H1 (cell line): ENCODE results near the gene TCF7L2. TPM values are rescaled to one million over a fixed set of nuclear protein-coding genes. Genes with fewer than 3 reads are reported as not detected.

Experiments
- CTCF ChIA-PET: fragments of 300-600 bp; sonication (Branson Sonifier 250); formaldehyde crosslinking; loops from one replicate; lab custom pipeline; 2021; ENCODE audit not compliant: partially characterized antibody; lab: Charles Lee
- POLR2A ChIA-PET: fragments of 300-600 bp; sonication (Branson Sonifier 250); formaldehyde crosslinking; loops from one replicate; lab custom pipeline; 2021; ENCODE audit warnings: inconsistent platforms; ENCODE audit not compliant: partially characterized antibody; lab: Charles Lee
- DNase-seq, 2 experiments: peaks; one replicate each; pipeline versions ENCODE4 v3.0.0 to v3.0.0-alpha.2; 2010 to 2022; ENCODE audit warnings: low spot score in 2 of 2, low read depth in 1 of 2, mixed read lengths in 1 of 2
- FAIRE-seq: peaks from 2 replicates; lab custom pipeline; 2011; peaks lifted over from hg19 to GRCh38; lab: Jason Lieb, UNC
- H2AFZ ChIP-seq: 2 replicates; pipeline ENCODE4 v1.8.1; 2012; ENCODE audit warnings: low read length, inconsistent platforms
- H2AK5ac ChIP-seq: 2 replicates; pipeline ENCODE4 v1.6.1; 2013; ENCODE audit warnings: low read depth, low read length
- H2BK120ac ChIP-seq: replicated peaks from 2 replicates; pipeline ENCODE3; 2013; ENCODE audit warnings: low read depth, low read length, inconsistent platforms
- H2BK12ac ChIP-seq: 2 replicates; pipeline ENCODE4 v1.6.1; 2013; ENCODE audit warnings: low read depth, low read length
- H2BK15ac ChIP-seq: 2 replicates; pipeline ENCODE4 v1.6.1; 2013; ENCODE audit warnings: low read length
- H2BK20ac ChIP-seq: 2 replicates; pipeline ENCODE4 v1.6.1; 2013; ENCODE audit warnings: low read length
- H2BK5ac ChIP-seq: 2 replicates; pipeline ENCODE4 v1.6.1; 2013; ENCODE audit warnings: low read depth, low read length
- H3K14ac ChIP-seq: 2 replicates; pipeline ENCODE4 v1.6.1; 2013; ENCODE audit warnings: inconsistent platforms; ENCODE audit not compliant: insufficient read length
- H3K18ac ChIP-seq: 2 replicates; pipeline ENCODE4 v1.6.1; 2013; ENCODE audit warnings: low read length; ENCODE audit errors: extremely low read depth
- H3K23ac ChIP-seq: 2 replicates; pipeline ENCODE4 v1.6.1; 2013; ENCODE audit warnings: inconsistent platforms; ENCODE audit not compliant: insufficient read length
- H3K23me2 ChIP-seq: 2 replicates; pipeline ENCODE4 v1.6.1; 2013; ENCODE audit warnings: low read depth, low read length
- H3K27ac ChIP-seq: 2 replicates; pipeline ENCODE4 v1.6.1; 2011; ENCODE audit warnings: low read depth, low read length, inconsistent platforms
- H3K27me3 ChIP-seq, 4 experiments: replicated peaks in 1 of 4; 1 replicate in 1 of 4; 2 replicates in 3 of 4; pipeline versions ENCODE4 v1.6.1 to v1.8.1; 2011 to 2013; ENCODE audit warnings: low read length in 3 of 4, mild to moderate bottlenecking in 3 of 4, inconsistent platforms in 2 of 4, mixed read lengths in 2 of 4, moderate library complexity in 1 of 4; ENCODE audit not compliant: control insufficient read depth in 3 of 4, insufficient read depth in 3 of 4; ENCODE audit errors: extremely low read depth in 1 of 4
- H3K36me3 ChIP-seq, 4 experiments: 2 replicates each; pipeline versions ENCODE4 v1.6.1 to v1.8.1; 2011 to 2013; ENCODE audit warnings: mild to moderate bottlenecking in 4 of 4, low read length in 3 of 4, moderate library complexity in 2 of 4, control low read depth in 1 of 4, inconsistent platforms in 1 of 4; ENCODE audit not compliant: insufficient read depth in 4 of 4, control insufficient read depth in 2 of 4
- H3K4ac ChIP-seq: replicated peaks from 2 replicates; pipeline ENCODE3; 2013; ENCODE audit warnings: low read length, low read depth, mixed read lengths, inconsistent platforms; ENCODE audit not compliant: insufficient read length
- H3K4me1 ChIP-seq, 4 experiments: replicated peaks in 1 of 4; 1 replicate in 1 of 4; 2 replicates in 3 of 4; pipeline versions ENCODE4 v1.6.1 to v1.8.1; 2011 to 2013; ENCODE audit warnings: low read length in 3 of 4, inconsistent platforms in 2 of 4, mixed read lengths in 1 of 4; ENCODE audit not compliant: insufficient read depth in 4 of 4, control insufficient read depth in 3 of 4
- H3K4me2 ChIP-seq, 2 experiments: 2 replicates each; pipeline versions ENCODE4 v1.6.1 to v1.8.1; 2011 to 2013; ENCODE audit warnings: low read depth in 2 of 2, low read length in 2 of 2, control low read depth in 1 of 2, inconsistent platforms in 1 of 2, mild to moderate bottlenecking in 1 of 2; ENCODE audit not compliant: insufficient read depth in 1 of 2
- H3K4me3 ChIP-seq, 4 experiments: fragments of 200-600, 300-600 bp in 1 of 4; sonication (generic), shearing (Covaris generic), sonication (Bioruptor Twin) in 1 of 4; 2 replicates each; pipeline versions ENCODE4 v1.5.1 to v1.8.1; 2011 to 2016; ENCODE audit warnings: low read length in 4 of 4, low read depth in 3 of 4, control low read depth in 2 of 4, inconsistent platforms in 2 of 4, mild to moderate bottlenecking in 2 of 4, mixed read lengths in 1 of 4, moderate library complexity in 1 of 4; ENCODE audit not compliant: insufficient read depth in 2 of 4; ENCODE audit errors: extremely low read depth in 1 of 4
- H3K56ac ChIP-seq: replicated peaks from 2 replicates; pipeline ENCODE3; 2013; ENCODE audit warnings: low read depth, mild to moderate bottlenecking, mixed read lengths, low read length, inconsistent platforms; ENCODE audit not compliant: insufficient read length
- H3K79me1 ChIP-seq: 2 replicates; pipeline ENCODE4 v1.6.1; 2013; ENCODE audit warnings: low read depth, low read length, control low read depth
- H3K79me2 ChIP-seq, 2 experiments: 2 replicates each; pipeline versions ENCODE4 v1.6.1 to v1.8.1; 2012 to 2013; ENCODE audit warnings: low read length in 2 of 2, mild to moderate bottlenecking in 2 of 2, inconsistent platforms in 1 of 2; ENCODE audit not compliant: insufficient read depth in 2 of 2, control insufficient read depth in 1 of 2
- H3K9ac ChIP-seq, 4 experiments: replicated peaks in 1 of 4; 1 replicate in 1 of 4; 2 replicates in 3 of 4; pipeline versions ENCODE4 v1.6.1 to v1.8.1; 2011 to 2013; ENCODE audit warnings: low read depth in 3 of 4, low read length in 3 of 4, control low read depth in 2 of 4, mild to moderate bottlenecking in 2 of 4, moderate library complexity in 2 of 4, inconsistent platforms in 1 of 4; ENCODE audit errors: extremely low read depth in 1 of 4
- H3K9me3 ChIP-seq, 2 experiments: 2 replicates each; pipeline versions ENCODE4 v1.6.1 to v1.8.1; 2012 to 2013; ENCODE audit warnings: mild to moderate bottlenecking in 2 of 2, moderate library complexity in 2 of 2, control low read depth in 1 of 2, inconsistent platforms in 1 of 2, low read depth in 1 of 2, low read length in 1 of 2, mixed read lengths in 1 of 2; ENCODE audit not compliant: insufficient read depth in 2 of 2
- H4K20me1 ChIP-seq, 2 experiments: replicated peaks in 1 of 2; 2 replicates each; pipeline versions ENCODE3 to v1.8.1; 2011 to 2013; ENCODE audit warnings: inconsistent platforms in 2 of 2, low read length in 2 of 2, mild to moderate bottlenecking in 1 of 2; ENCODE audit not compliant: insufficient read depth in 2 of 2, control insufficient read depth in 1 of 2
- H4K5ac ChIP-seq: 2 replicates; pipeline ENCODE4 v1.6.1; 2013; ENCODE audit warnings: low read length, low read depth, mixed read lengths, inconsistent platforms; ENCODE audit not compliant: insufficient read length
- H4K8ac ChIP-seq: 2 replicates; pipeline ENCODE4 v1.8.0; 2013; ENCODE audit warnings: mild to moderate bottlenecking, moderate library complexity, low read length, inconsistent platforms; ENCODE audit not compliant: insufficient read depth; ENCODE audit errors: extremely low read depth
- H4K91ac ChIP-seq: replicated peaks from 2 replicates; pipeline ENCODE3; 2013; ENCODE audit warnings: low read length, mixed read lengths, inconsistent platforms; ENCODE audit not compliant: insufficient read length
- ATF2 ChIP-seq: IDR thresholded peaks from 2 replicates; pipeline ENCODE4 v1.6.1; 2012; ENCODE audit warnings: low read length, inconsistent platforms
- EGR1 ChIP-seq: IDR thresholded peaks from 2 replicates; pipeline ENCODE4 v1.6.1; 2011; ENCODE audit warnings: low read depth, low read length, borderline replicate concordance
- GTF2F1 ChIP-seq: IDR thresholded peaks from 2 replicates; pipeline ENCODE4 v1.6.1; 2012; ENCODE audit warnings: low read depth, low read length, improper control_type of control experiment, borderline replicate concordance
- KDM4A ChIP-seq: IDR thresholded peaks from one replicate; pipeline ENCODE4 v1.7.1; 2012; ENCODE audit warnings: low read depth, mild to moderate bottlenecking, moderate library complexity, low read length, inconsistent platforms; ENCODE audit not compliant: severe bottlenecking
- NRF1 ChIP-seq: IDR thresholded peaks from 2 replicates; pipeline ENCODE4 v1.6.1; 2011; ENCODE audit warnings: mild to moderate bottlenecking, low read depth, low read length, improper control_type of control experiment
- RXRA ChIP-seq: IDR thresholded peaks from 2 replicates; pipeline ENCODE4 v1.6.1; 2011; ENCODE audit warnings: low read depth, mild to moderate bottlenecking, low read length, moderate library complexity; ENCODE audit not compliant: insufficient read depth
- SAP30 ChIP-seq: fragments of 300-600 bp; sonication (generic); IDR thresholded peaks from 2 replicates; pipeline ENCODE4 v1.7.1; 2012; ENCODE audit warnings: low read length, moderate library complexity, mild to moderate bottlenecking, inconsistent platforms; ENCODE audit not compliant: insufficient read depth, insufficient replicate concordance
- SIRT6 ChIP-seq: IDR thresholded peaks from one replicate; pipeline ENCODE4 v1.7.1; 2012; ENCODE audit warnings: low read length, inconsistent platforms
- TAF1 ChIP-seq: IDR thresholded peaks from 2 replicates; pipeline ENCODE4 v1.6.1; 2011; ENCODE audit warnings: mild to moderate bottlenecking, low read depth, low read length
- TEAD4 ChIP-seq: IDR thresholded peaks from 2 replicates; pipeline ENCODE4 v1.6.1; 2012; ENCODE audit warnings: low read depth, low read length, inconsistent platforms, mixed read lengths
- WGBS, 2 experiments: shearing (Covaris generic) in 1 of 2; methylation state at CpG; one replicate each; pipeline versions ENCODE4 v1.1.6 to v1.1.7; 2013 to 2015; ENCODE audit warnings: low lambda C conversion rate in 2 of 2, mixed read lengths in 2 of 2, inconsistent platforms in 1 of 2, low coverage in 1 of 2, missing lambda C conversion rate in 1 of 2; ENCODE audit not compliant: insufficient replicate concordance in 2 of 2, insufficient coverage in 1 of 2, insufficient read length in 1 of 2; ENCODE audit errors: extremely low coverage in 1 of 2, missing lambda C conversion rate in 1 of 2; 5-methylcytosine and 5-hydroxymethylcytosine counted together
- polyA plus RNA-seq, 7 experiments: library from polyadenylated mRNA; depleted of rRNA in 3 of 7; stranded (reverse) in 5 of 7; unstranded in 2 of 7; fragments of >200 nt in 5 of 7; fragments of 200-250 nt in 2 of 7; gene quantifications; 1 replicate in 5 of 7; 2 replicates in 1 of 7; 4 replicates in 1 of 7; pipeline versions ENCODE4 v1.2.1 to v1.2.3, GENCODE V29; 2011 to 2013; ENCODE audit warnings: missing spikeins in 2 of 7, mixed read lengths in 2 of 7
- total RNA-seq: library from RNA; stranded (reverse); fragmentation: NEBNext Ultra II Directional; extraction: Animal tissue kit (Norgen Biotek cat#: 25700); gene quantifications from 2 replicates; pipeline ENCODE4 v1.2.1, GENCODE V29; 2021

TCF7L2 gene
- total and polyA plus RNA-seq, 2 of the 8 experiments (the other 6 are each of a cell fraction or from before 2014, with no cell fraction given), result 33.9 to 67.3 TPM

- no peak overlapping the region for H3K56ac ChIP-seq
- no peak overlapping the region for H2BK12ac ChIP-seq
- H2AK5ac ChIP-seq, result no peak overlapping the region
- no peak overlapping the region for H2AFZ ChIP-seq
- FAIRE-seq (no peak), DNase-seq (no peak)
- H3K27ac ChIP-seq, result no peak overlapping the region
- H3K79me2 ChIP-seq, result peaks cover 0 to 82% of the 10 kb centered on the region in 2 experiments; a peak in 3 of 4 replicates
- H3K18ac ChIP-seq, result no peak overlapping the region
- H2BK15ac ChIP-seq, result no peak overlapping the region
- H3K9ac ChIP-seq, result no peak overlapping the region
- no peaks in the 10 kb centered on the region for H3K23me2 ChIP-seq
- H3K4me1 ChIP-seq, result peaks cover 0 to 13% (median 4%) of the 10 kb centered on the region in 4 experiments; a peak in 3 of 7 replicates
- 100% methylated on average over 3 of the region's 3 CpGs; no CpG with 5 or more reads in 1 of the 2 experiments for WGBS, 2 experiments
- peaks cover 2 to 5% of the 10 kb centered on the region in 2 experiments for H4K20me1 ChIP-seq
- no peak overlapping the region for H2BK5ac ChIP-seq
- no peak overlapping the region for H3K23ac ChIP-seq
- H2BK20ac ChIP-seq, result no peak overlapping the region
- POLR2A ChIA-PET, result no interaction called here
- no peak overlapping the region for H3K4me2 ChIP-seq
- CTCF ChIA-PET, result interaction anchor here (0.5 to 1.8 kb wide), 4 partner anchors 9 to 53 kb away, joined by 3 to 7 read pairs (median 5); no protein-coding TSS in a partner anchor
- peaks cover 8% of the 10 kb centered on the region; the same call in 1 of the 2 replicates for H3K79me1 ChIP-seq
- H4K5ac ChIP-seq, result no peak overlapping the region
- TF ChIP-seq TAF1, result no peak
- no peak for TF ChIP-seq ATF2
- no peak for TF ChIP-seq KDM4A
- no peak for TF ChIP-seq TEAD4
- no peak for TF ChIP-seq SIRT6
- no peak for TF ChIP-seq EGR1
- no peak for TF ChIP-seq RXRA
- no peak for TF ChIP-seq SAP30
- no peak for TF ChIP-seq NRF1
- no peak for TF ChIP-seq GTF2F1
- H4K8ac ChIP-seq, result no peak overlapping the region
- H3K9me3 ChIP-seq, result no peaks in the 10 kb centered on the region
- no peaks in the 10 kb centered on the region for H3K27me3 ChIP-seq
- H4K91ac ChIP-seq, result no peak overlapping the region
- H2BK120ac ChIP-seq, result no peak overlapping the region
- H3K36me3 ChIP-seq, result peaks cover 0 to 4% (median 0%) of the 10 kb centered on the region in 4 experiments; a peak in 1 of 8 replicates
- no peak overlapping the region for H3K14ac ChIP-seq
- H3K4ac ChIP-seq, result no peak overlapping the region
- H3K4me3 ChIP-seq, result no peak overlapping the region
These were observed 161.2 kb downstream of the TCF7L2 start for GRCh38 chr10:113111260-113111659.
